K562 (cell line): ENCODE results near the gene UBR3. TPM values are rescaled to one million over a fixed set of nuclear protein-coding genes. Genes with fewer than 3 reads are reported as not detected.
A peak's percentile ranks its signal among the peaks of the same experiment; 100 is the strongest.

Experiments used
- ATAC-seq: fragments of 200-7000 bp; cut with Tn5 transposase; 3 replicates; pipeline ENCODE4 v1.9.1; 2020; ENCODE audit warnings: moderate library complexity
- BruUV-seq: library from RNA; stranded (reverse); fragments of 400-500 nt; replicated peaks from 2 replicates; lab custom pipeline; 2021; lab: Mats Ljungman, UMichigan
- CTCF ChIA-PET: fragments of 300-600 bp; formaldehyde crosslinking; extraction: SDS; loops from one replicate; lab custom pipeline; 2021; ENCODE audit warnings: low intra/inter-chr PET ratio; lab: Yijun Ruan, JAX
- POLR2A ChIA-PET: fragments of 300-600, 350-650 bp; sonication (Branson Sonifier 250); formaldehyde crosslinking; extraction: SDS; loops from one replicate; lab custom pipeline; 2021; ENCODE audit warnings: antibody characterized with exemption, inconsistent platforms; lab: Yijun Ruan, JAX
- DNase-seq, 4 experiments: peaks; one replicate each; pipeline versions ENCODE4 v3.0.0 to v3.0.0-alpha.2; 2011 to 2018; ENCODE audit warnings: low spot score in 3 of 4, mixed read lengths in 3 of 4; ENCODE audit errors: extremely low read depth in 1 of 4
- FAIRE-seq: peaks from 2 replicates; lab custom pipeline; 2011; peaks lifted over from hg19 to GRCh38; lab: Jason Lieb, UNC
- H2AFZ ChIP-seq: 2 replicates; pipeline ENCODE4 v1.6.0; 2011; ENCODE audit warnings: low read depth, low read length, control low read depth, inconsistent platforms
- H3K27ac ChIP-seq: fragments of 200-600 bp; 3 replicates; pipeline ENCODE4 v1.8.0; 2011; ENCODE audit warnings: low read depth, mild to moderate bottlenecking, control low read depth, inconsistent platforms, low read length, moderate library complexity, mixed read lengths; ENCODE audit errors: extremely low read depth
- H3K27me3 ChIP-seq, 2 experiments: fragments of 300-600 bp in 1 of 2; 2 replicates in 1 of 2; 3 replicates in 1 of 2; pipeline versions ENCODE4 v1.6.0 to v1.8.0; 2011; ENCODE audit warnings: inconsistent platforms in 2 of 2, low read length in 2 of 2, mild to moderate bottlenecking in 1 of 2, mixed read lengths in 1 of 2, moderate library complexity in 1 of 2; ENCODE audit not compliant: control insufficient read depth in 2 of 2, insufficient read depth in 2 of 2
- H3K36me3 ChIP-seq: fragments of 300-600 bp; 3 replicates; pipeline ENCODE4 v1.8.0; 2011; ENCODE audit warnings: mild to moderate bottlenecking, low read length, inconsistent platforms; ENCODE audit not compliant: control insufficient read depth, insufficient read depth
- H3K4me1 ChIP-seq, 2 experiments: fragments of 200-600 bp in 1 of 2; replicated peaks in 1 of 2; 2 replicates in 1 of 2; 3 replicates in 1 of 2; pipeline versions ENCODE4 v1.5.1 to v1.8.0; 2011; ENCODE audit warnings: inconsistent platforms in 2 of 2, low read length in 2 of 2, mild to moderate bottlenecking in 1 of 2, mixed read lengths in 1 of 2, moderate library complexity in 1 of 2; ENCODE audit not compliant: control insufficient read depth in 2 of 2, insufficient read depth in 2 of 2
- H3K4me2 ChIP-seq: 2 replicates; pipeline ENCODE4 v1.6.1; 2011; ENCODE audit warnings: low read length, control low read depth, inconsistent platforms, mixed read lengths; ENCODE audit not compliant: insufficient read depth
- H3K4me3 ChIP-seq: fragments of 200-600 bp; sonication (generic), shearing (Covaris generic); 2 replicates; pipeline ENCODE4 v1.5.1; 2016; ENCODE audit warnings: control low read depth, inconsistent platforms
- H3K79me2 ChIP-seq: fragments of 200-600 bp; 3 replicates; pipeline ENCODE4 v1.8.0; 2011; ENCODE audit warnings: low read length, inconsistent platforms; ENCODE audit not compliant: control insufficient read depth, insufficient read depth
- H3K9ac ChIP-seq, 2 experiments: 2 replicates each; pipeline versions ENCODE4 v1.6.0 to v1.6.1; 2011; ENCODE audit warnings: low read depth in 2 of 2, low read length in 2 of 2, control low read depth in 1 of 2, inconsistent platforms in 1 of 2, mild to moderate bottlenecking in 1 of 2, mixed read lengths in 1 of 2; ENCODE audit not compliant: insufficient read depth in 1 of 2
- H3K9me1 ChIP-seq: one replicate; pipeline ENCODE4 v1.6.0; 2011; ENCODE audit warnings: inconsistent platforms, mild to moderate bottlenecking, low read length, moderate library complexity; ENCODE audit not compliant: control insufficient read depth, insufficient read depth
- H3K9me3 ChIP-seq: replicated peaks from 2 replicates; pipeline ENCODE4 v1.5.1; 2011; ENCODE audit warnings: low read depth, low read length, inconsistent platforms; ENCODE audit not compliant: control insufficient read depth, insufficient read depth
- H4K20me1 ChIP-seq: replicated peaks from 2 replicates; pipeline ENCODE4 v1.6.1; 2011; ENCODE audit warnings: low read length, inconsistent platforms, mixed read lengths; ENCODE audit not compliant: control insufficient read depth, insufficient read depth
- AFF4 ChIP-seq: sonication (generic); formaldehyde crosslinking; IDR thresholded peaks from 2 replicates; pipeline ENCODE4 v1.8.0; 2023; ENCODE audit warnings: mild to moderate bottlenecking, missing genetic modification reagents
- CEBPB ChIP-seq: fragments of 450-650 bp; IDR thresholded peaks from 2 replicates; pipeline ENCODE4 v1.6.1; 2016; ENCODE audit warnings: missing genetic modification characterization, missing compliant biosample characterization
- ELF2 ChIP-seq: fragments of 250-450 bp; sonication (Bioruptor Pico); IDR thresholded peaks from 2 replicates; pipeline ENCODE4 v1.5.0; 2021; ENCODE audit warnings: mild to moderate bottlenecking
- ETV6 ChIP-seq, 3 experiments: fragments of 150-350 bp in 1 of 3; sonication (generic) in 1 of 3; formaldehyde crosslinking in 1 of 3; IDR thresholded peaks; 2 replicates each; pipeline versions ENCODE4 v1.6.1 to v1.8.0; 2014 to 2022; ENCODE audit warnings: borderline replicate concordance in 2 of 3, low read depth in 2 of 3, antibody characterized with exemption in 1 of 3, low read length in 1 of 3, mild to moderate bottlenecking in 1 of 3, missing genetic modification reagents in 1 of 3
- HOMEZ ChIP-seq: fragments of 250-450 bp; sonication (Bioruptor Pico); IDR thresholded peaks from 2 replicates; pipeline ENCODE4 v1.4.0; 2020; ENCODE audit warnings: mild to moderate bottlenecking, moderate library complexity
- JUND ChIP-seq, 2 experiments: IDR thresholded peaks; 2 replicates in 1 of 2; 3 replicates in 1 of 2; pipeline ENCODE4 v1.6.1; 2011; ENCODE audit warnings: borderline replicate concordance in 2 of 2, low read depth in 2 of 2, low read length in 2 of 2, improper control_type of control experiment in 1 of 2, missing biosample characterization in 1 of 2, missing genetic modification characterization in 1 of 2, missing genetic modification reagents in 1 of 2
- KLF16 ChIP-seq: IDR thresholded peaks from 2 replicates; pipeline ENCODE4 v1.6.1; 2016; ENCODE audit warnings: antibody characterized with exemption
- NCOA2 ChIP-seq, 2 experiments: fragments of 450-650 bp; IDR thresholded peaks; 2 replicates each; pipeline ENCODE4 v1.6.1; 2018; ENCODE audit warnings: mild to moderate bottlenecking in 2 of 2, moderate library complexity in 1 of 2; ENCODE audit not compliant: partially characterized antibody in 2 of 2
- NFXL1 ChIP-seq: fragments of 450-650 bp; formaldehyde crosslinking; IDR thresholded peaks from 2 replicates; pipeline ENCODE4 v1.4.0; 2021; ENCODE audit warnings: mild to moderate bottlenecking
- NR4A1 ChIP-seq, 2 experiments: fragments of 250-450 bp in 1 of 2; fragments of 450-650 bp in 1 of 2; sonication (Bioruptor Pico) in 1 of 2; IDR thresholded peaks; 2 replicates each; pipeline versions ENCODE4 v1.4.0 to v1.6.1; 2016 to 2020; ENCODE audit warnings: mild to moderate bottlenecking in 2 of 2, missing compliant biosample characterization in 1 of 2, missing genetic modification characterization in 1 of 2, moderate library complexity in 1 of 2
- ZKSCAN3 ChIP-seq: fragments of 250-450 bp; sonication (Bioruptor Pico); IDR thresholded peaks from 2 replicates; pipeline ENCODE4 v1.4.0; 2020
- ZNF316 ChIP-seq: fragments of 450-650 bp; IDR thresholded peaks from 2 replicates; pipeline ENCODE4 v1.6.1; 2016
- ZSCAN32 ChIP-seq: fragments of 450-650 bp; formaldehyde crosslinking; IDR thresholded peaks from 2 replicates; pipeline ENCODE4 v1.4.0; 2020; ENCODE audit warnings: mild to moderate bottlenecking, moderate library complexity
- WGBS: fragments of 100-300 bp; shearing (Covaris generic); methylation state at CpG from one replicate; pipeline ENCODE4 v1.1.6; 2016; ENCODE audit warnings: low coverage, mixed read lengths; ENCODE audit not compliant: insufficient coverage; ENCODE audit errors: missing lambda C conversion rate; 5-methylcytosine and 5-hydroxymethylcytosine counted together
- in situ Hi-C: fragments of 300-500 bp; cut with MboI; formaldehyde crosslinking; loops from 4 replicates; pipeline ENCODE4 v1.15.0; 2018; ENCODE audit warnings: inconsistent platforms, mixed read lengths
- intact Hi-C: fragments of 100-400 bp; cut with micrococcal nuclease; formaldehyde crosslinking; loops from 2 replicates; pipeline ENCODE4 v1.14.2; 2022
- polyA plus RNA-seq, 8 experiments: library from polyadenylated mRNA; depleted of rRNA in 4 of 8; stranded (reverse) in 5 of 8; unstranded in 3 of 8; fragments of >200 nt; fragmentation: Nextera tagmentation in 2 of 8; fragmentation: Illumina TruSeq in 1 of 8; extraction: Ambion mirVana in 2 of 8; extraction: Trizol in 1 of 8; gene quantifications; 2 replicates each; pipeline versions ENCODE4 v1.2.1 to v1.2.3, GENCODE V29; 2011 to 2014; ENCODE audit warnings: inconsistent platforms in 1 of 8, missing spikeins in 1 of 8
- total RNA-seq, 7 experiments: library from RNA; depleted of rRNA in 6 of 7; stranded (reverse); fragments of >200 nt in 6 of 7; fragmentation: Illumina TruSeq in 2 of 7; extraction: Trizol in 2 of 7; gene quantifications; 2 replicates each; pipeline versions ENCODE4 v1.2.1 to v1.2.3, GENCODE V29; 2011 to 2021; ENCODE audit warnings: low replicate concordance in 1 of 7
- TF ChIP-seq, protein P1 (sequence below): fragments of 450-650 bp; IDR thresholded peaks from 2 replicates; pipeline ENCODE4 v1.6.1; 2016; ENCODE audit warnings: antibody characterized with exemption

Gene UBR3
- total and polyA plus RNA-seq, 9 of the 15 experiments (the other 6 are each of a cell fraction or from before 2014, with no cell fraction given) = 14.4 to 63.5 (median 40.4) TPM

- TF ChIP-seq JUND (IDR thresholded peaks at IDR 0.05; ENCODE audit: borderline replicate concordance, low read depth, low read length) (peak; percentile 33; the same call in 1 of the 2 replicates), JUND (tag; IDR thresholded peaks at IDR 0.05; ENCODE audit: borderline replicate concordance, low read depth, low read length) (no peak), NCOA2 (IDR thresholded peaks at IDR 0.05; ENCODE audit: partially characterized antibody in 2 of 2) (no peak), NFXL1 (CRISPR knock-in tag) (no peak)
Observed at GRCh38 chr2:170022692-170023091, 195.4 kb downstream of the UBR3 start (continued).

DNA sequence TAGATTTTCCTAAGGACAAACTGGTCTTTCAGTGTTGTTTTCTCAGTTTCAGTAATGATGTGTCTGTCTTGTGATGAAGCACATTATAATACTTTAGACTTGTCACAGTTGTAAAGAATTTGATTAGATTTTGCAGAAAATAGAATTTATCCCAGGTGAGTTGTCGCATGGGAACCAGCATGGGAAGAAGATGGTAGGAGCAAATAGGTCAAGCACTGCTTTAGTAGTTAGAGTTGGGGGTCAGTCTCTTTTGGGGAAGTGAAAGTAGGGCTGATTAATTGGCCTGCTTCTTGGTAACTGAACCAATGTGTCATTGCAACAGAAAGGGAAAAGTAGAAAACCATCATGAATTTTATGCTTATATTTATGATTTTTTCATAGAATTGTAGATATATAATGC is 197.5 kb downstream of the UBR3 start:
- Histone ChIP-seq H3K27ac (no peak overlapping the region), H3K9ac (no peak overlapping the region), H3K9me3 (no peaks in the 10 kb centered on the region), H3K27me3 (no peaks in the 10 kb centered on the region), H3K4me3 (no peak overlapping the region), H4K20me1 (no peaks in the 10 kb centered on the region), H3K4me2 (no peak overlapping the region), H3K79me2 (no peaks in the 10 kb centered on the region), H3K9me1 (no peaks in the 10 kb centered on the region), H3K36me3 (peaks cover 18% of the 10 kb centered on the region), H3K4me1 (peaks cover 4 to 22% of the 10 kb centered on the region in 2 experiments), H2AFZ (no peak overlapping the region)
- no TSS peak for BruUV-seq
- no peak for FAIRE-seq
- WGBS = 100% methylated on average over 1 of the region's 1 CpG
- ChIA-PET POLR2A (interaction anchor here (0.9 to 1.9 kb wide), 2 partner anchors 10 to 11 kb away, joined by 3 to 6 read pairs; no protein-coding TSS in a partner anchor), CTCF (no interaction called here)
- intact Hi-C loops = no loop called here
- no peak for DNase-seq
- in situ Hi-C loops = no loop called here
- ATAC-seq = no peak
- no peak for TF ChIP-seq ETV6 (IDR thresholded peaks at IDR 0.05; ENCODE audit: borderline replicate concordance in 1 of 2, low read depth in 2 of 2, low read length in 1 of 2)
- TF ChIP-seq ETV6 (CRISPR knock-in tag; IDR thresholded peaks at IDR 0.05; ENCODE audit: borderline replicate concordance) = no peak
- TF ChIP-seq HOMEZ (CRISPR knock-in tag) = no peak
- TF ChIP-seq KLF16 = no peak
- TF ChIP-seq ZNF316 = no peak
- TF ChIP-seq AFF4 (CRISPR knock-in tag) = no peak
- TF ChIP-seq NR4A1 (CRISPR knock-in tag; IDR thresholded peaks at IDR 0.05) = no peak
- TF ChIP-seq NR4A1 (tag; IDR thresholded peaks at IDR 0.05) = no peak
- no peak for TF ChIP-seq ELF2 (CRISPR knock-in tag)
- TF ChIP-seq, protein P1, sequence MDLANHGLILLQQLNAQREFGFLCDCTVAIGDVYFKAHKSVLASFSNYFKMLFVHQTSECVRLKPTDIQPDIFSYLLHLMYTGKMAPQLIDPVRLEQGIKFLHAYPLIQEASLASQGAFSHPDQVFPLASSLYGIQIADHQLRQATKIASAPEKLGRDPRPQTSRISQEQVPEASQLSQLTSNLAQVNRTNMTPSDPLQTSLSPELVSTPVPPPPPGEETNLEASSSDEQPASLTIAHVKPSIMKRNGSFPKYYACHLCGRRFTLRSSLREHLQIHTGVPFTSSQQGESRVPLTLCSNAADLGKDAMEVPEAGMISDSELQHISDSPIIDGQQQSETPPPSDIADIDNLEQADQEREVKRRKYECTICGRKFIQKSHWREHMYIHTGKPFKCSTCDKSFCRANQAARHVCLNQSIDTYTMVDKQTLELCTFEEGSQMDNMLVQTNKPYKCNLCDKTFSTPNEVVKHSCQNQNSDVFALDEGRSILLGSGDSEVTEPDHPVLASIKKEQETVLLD = no peak
- no peak for TF ChIP-seq ZKSCAN3
- TF ChIP-seq CEBPB (tag) = no peak
- no peak for TF ChIP-seq ZSCAN32 (CRISPR knock-in tag)
